ENCODE measurements around the gene SPOCK1.
"Not testable (repeated sequence)": the region's sequence is repeated elsewhere in the genome, so short reads cannot be mapped to it uniquely, and the experiment has no call there.

SPOCK1 gene

DNA sequence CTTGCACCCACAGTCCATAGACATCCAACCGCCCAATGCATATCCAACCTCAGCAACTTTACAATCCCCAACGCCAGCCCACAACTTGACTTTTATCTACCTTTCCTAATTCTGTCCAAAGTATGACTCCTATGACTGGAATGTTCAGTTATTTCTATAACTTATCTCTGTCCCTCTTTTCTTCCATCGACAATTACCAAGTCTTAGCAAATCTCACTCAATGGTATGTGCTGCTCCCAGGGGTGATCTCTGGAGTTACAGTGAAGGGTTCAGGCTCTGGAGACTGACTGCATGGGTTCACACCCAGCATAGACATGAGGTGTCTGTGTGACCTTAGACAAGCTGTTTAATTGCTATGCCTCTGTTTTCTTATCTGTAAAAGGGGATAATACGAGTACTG lies 106.9 kb downstream of the SPOCK1 start:
- Mint-ChIP-seq H3K4me1 (peaks cover 9% of the 10 kb centered on the region), H3K4me3 (no peak overlapping the region), H3K36me3 (ENCODE audit: low read depth) (no peaks in the 10 kb centered on the region), H3K27me3 (ENCODE audit: low read depth, poor library complexity) (peaks cover 3% of the 10 kb centered on the region), H3K27ac (no peak overlapping the region), H3K9me3 (no peaks in the 10 kb centered on the region)
- TF ChIP-seq, protein P1, sequence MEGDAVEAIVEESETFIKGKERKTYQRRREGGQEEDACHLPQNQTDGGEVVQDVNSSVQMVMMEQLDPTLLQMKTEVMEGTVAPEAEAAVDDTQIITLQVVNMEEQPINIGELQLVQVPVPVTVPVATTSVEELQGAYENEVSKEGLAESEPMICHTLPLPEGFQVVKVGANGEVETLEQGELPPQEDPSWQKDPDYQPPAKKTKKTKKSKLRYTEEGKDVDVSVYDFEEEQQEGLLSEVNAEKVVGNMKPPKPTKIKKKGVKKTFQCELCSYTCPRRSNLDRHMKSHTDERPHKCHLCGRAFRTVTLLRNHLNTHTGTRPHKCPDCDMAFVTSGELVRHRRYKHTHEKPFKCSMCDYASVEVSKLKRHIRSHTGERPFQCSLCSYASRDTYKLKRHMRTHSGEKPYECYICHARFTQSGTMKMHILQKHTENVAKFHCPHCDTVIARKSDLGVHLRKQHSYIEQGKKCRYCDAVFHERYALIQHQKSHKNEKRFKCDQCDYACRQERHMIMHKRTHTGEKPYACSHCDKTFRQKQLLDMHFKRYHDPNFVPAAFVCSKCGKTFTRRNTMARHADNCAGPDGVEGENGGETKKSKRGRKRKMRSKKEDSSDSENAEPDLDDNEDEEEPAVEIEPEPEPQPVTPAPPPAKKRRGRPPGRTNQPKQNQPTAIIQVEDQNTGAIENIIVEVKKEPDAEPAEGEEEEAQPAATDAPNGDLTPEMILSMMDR (IDR thresholded peaks at IDR 0.05) = no peak
- DNase-seq = no peak

- not testable (repeated sequence) for H3K27ac Mint-ChIP-seq; DNase-seq; H3K36me3 Mint-ChIP-seq (ENCODE audit: low read depth); H3K9me3 Mint-ChIP-seq; H3K4me3 Mint-ChIP-seq; H3K4me1 Mint-ChIP-seq; H3K27me3 Mint-ChIP-seq (ENCODE audit: low read depth, poor library complexity)
Measured at GRCh38 chr5:137391044-137391443, 108.1 kb downstream of the SPOCK1 start.

GRCh38 chr5:137389042-137389441 lies 110.1 kb downstream of the SPOCK1 start:
- TF ChIP-seq, protein P1 (IDR thresholded peaks at IDR 0.05) = no peak
- DNase-seq = no peak
- Mint-ChIP-seq H3K9me3 (peaks cover 4% of the 10 kb centered on the region), H3K36me3 (ENCODE audit: low read depth) (no peaks in the 10 kb centered on the region), H3K27me3 (ENCODE audit: low read depth, poor library complexity) (peaks cover 10% of the 10 kb centered on the region), H3K4me1 (peaks cover 9% of the 10 kb centered on the region), H3K27ac (no peak overlapping the region), H3K4me3 (no peak overlapping the region)

- Mint-ChIP-seq H3K9me3 (peaks cover 35% of the 10 kb centered on the region), H3K27me3 (ENCODE audit: low read depth, poor library complexity) (peaks cover 10% of the 10 kb centered on the region), H3K4me3 (no peak overlapping the region), H3K27ac (no peak overlapping the region), H3K4me1 (no peaks in the 10 kb centered on the region), H3K36me3 (ENCODE audit: low read depth) (peaks cover 19% of the 10 kb centered on the region)
- no peak for DNase-seq
- TF ChIP-seq, protein P1 (IDR thresholded peaks at IDR 0.05) = no peak
Measured at GRCh38 chr5:137385064-137385463, 114.1 kb downstream of the SPOCK1 start.

DNA sequence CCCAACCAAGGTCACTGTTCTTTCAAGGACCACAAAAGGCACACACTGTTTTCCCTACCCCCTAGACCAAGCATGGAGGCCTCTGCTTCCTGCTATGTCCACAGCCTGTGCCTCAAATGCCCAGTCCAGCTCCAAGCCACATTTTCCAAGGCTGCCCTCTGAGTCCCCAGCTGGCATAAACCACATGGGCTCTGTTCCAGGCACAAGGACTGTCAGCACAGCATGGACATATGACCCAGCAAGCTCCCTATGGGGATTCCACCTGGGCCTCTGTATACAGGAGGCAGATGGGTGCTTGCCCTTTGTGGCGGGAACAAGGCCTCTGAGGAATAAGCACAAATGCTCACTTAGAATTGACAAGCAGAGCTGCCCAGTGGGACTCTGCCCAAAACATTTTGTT lies 115.2 kb downstream of the SPOCK1 start:
- Mint-ChIP-seq H3K27ac (no peak overlapping the region), H3K27me3 (ENCODE audit: low read depth, poor library complexity) (peaks cover 7% of the 10 kb centered on the region), H3K4me3 (no peak overlapping the region), H3K36me3 (ENCODE audit: low read depth) (peaks cover 20% of the 10 kb centered on the region), H3K9me3 (peaks cover 37% of the 10 kb centered on the region), H3K4me1 (no peaks in the 10 kb centered on the region)
- TF ChIP-seq, protein P1 (IDR thresholded peaks at IDR 0.05) = no peak
- DNase-seq = no peak

GRCh38 chr5:137381555-137381954 lies 117.6 kb downstream of the SPOCK1 start:
- H3K36me3 Mint-ChIP-seq (ENCODE audit: low read depth) = peaks cover 20% of the 10 kb centered on the region
- H3K9me3 Mint-ChIP-seq = peaks cover 37% of the 10 kb centered on the region
- peaks cover 15% of the 10 kb centered on the region for H3K27me3 Mint-ChIP-seq (ENCODE audit: low read depth, poor library complexity)
- TF ChIP-seq, protein P1 (IDR thresholded peaks at IDR 0.05) = no peak
- no peak overlapping the region for H3K27ac Mint-ChIP-seq
- no peak for DNase-seq
- H3K4me3 Mint-ChIP-seq = no peak overlapping the region
- peaks cover 6% of the 10 kb centered on the region for H3K4me1 Mint-ChIP-seq

Measured in nephron progenitor cell (in vitro differentiated cells).